Omental fat pad (tissue), 4 donors: ENCODE results near the gene TTC22. TPM values are rescaled to one million over a fixed set of nuclear protein-coding genes. Genes with fewer than 3 reads are reported as not detected.

Experiments used
- ATAC-seq: fragments of 150-250 bp; one replicate; pipeline ENCODE4 v1.9.1; 2016; ENCODE audit warnings: mild to moderate bottlenecking, moderate library complexity; ENCODE audit not compliant: low FRiP score
- DNase-seq: peaks from one replicate; pipeline ENCODE4 v3.0.0-alpha.2; 2019; ENCODE audit warnings: low spot score
- CTCF ChIP-seq, 3 donors: fragments of 450-650 bp; IDR thresholded peaks; one replicate each; pipeline ENCODE4 v1.5.1; 2016 to 2017; ENCODE audit warnings: antibody characterized with exemption in 3 of 3, mild to moderate bottlenecking in 3 of 3, moderate library complexity in 2 of 3
- total RNA-seq, 4 donors: library from RNA; depleted of rRNA; stranded (reverse); fragments of >200 nt; gene quantifications; one replicate each; pipeline ENCODE4 v1.1.0, GENCODE V29; 2016

TTC22 gene
- total RNA-seq, 4 donors from 2014 or later, result 0.88 to 1.7 (median 1.1) TPM; not detected in 1

- ATAC-seq (no peak), DNase-seq (no peak)
- TF ChIP-seq CTCF (IDR thresholded peaks at IDR 0.05), result no peak
Measured at GRCh38 chr1:54812801-54813484, 11.8 kb upstream of the TTC22 start.

GRCh38 chr1:54811739-54812655 lies 10.9 kb upstream of the TTC22 start:
- TF ChIP-seq CTCF (IDR thresholded peaks at IDR 0.05), result no peak
- ATAC-seq (no peak), DNase-seq (no peak)

GRCh38 chr1:54811066-54811465 lies 9.9 kb upstream of the TTC22 start:
- DNase-seq, result no peak
- no peak for TF ChIP-seq CTCF (IDR thresholded peaks at IDR 0.05)

GRCh38 chr1:54810153-54810942 lies 9.2 kb upstream of the TTC22 start:
- TF ChIP-seq CTCF (IDR thresholded peaks at IDR 0.05), result no peak
- DNase-seq (peak; percentile 59), ATAC-seq (peak; percentile 80)

More at GRCh38 chr1:54811066-54811465, 9.9 kb upstream of the TTC22 start:
- ATAC-seq, result no peak

- ATAC-seq, result no peak
- TF ChIP-seq CTCF (IDR thresholded peaks at IDR 0.05), result no peak
- no peak for DNase-seq
Measured at GRCh38 chr1:54809496-54810074, 8.5 kb upstream of the TTC22 start.

GRCh38 chr1:54808443-54809207 lies 7.5 kb upstream of the TTC22 start:
- ATAC-seq (no peak), DNase-seq (no peak)
- TF ChIP-seq CTCF (IDR thresholded peaks at IDR 0.05), result no peak
